HAP-1 (cell line): ENCODE results near the gene CERK.

Experiments used
- DNase-seq, 2 experiments: peaks; one replicate each; pipeline ENCODE4 v3.0.0-alpha.2; 2016 to 2020; ENCODE audit warnings: low spot score in 2 of 2
- H3K27me3 ChIP-seq: fragments of 250-450 bp; sonication (Bioruptor Pico); 2 replicates; pipeline ENCODE4 v1.5.1; 2020; ENCODE audit warnings: low read depth, mild to moderate bottlenecking, moderate library complexity
- H3K36me3 ChIP-seq: fragments of 250-450 bp; sonication (Bioruptor Pico); replicated peaks from 2 replicates; pipeline ENCODE4 v1.5.1; 2020; ENCODE audit warnings: mild to moderate bottlenecking
- H3K4me1 ChIP-seq: fragments of 250-450 bp; sonication (Bioruptor Pico); 2 replicates; pipeline ENCODE4 v1.5.1; 2020; ENCODE audit warnings: mild to moderate bottlenecking
- H3K4me3 ChIP-seq: fragments of 250-450 bp; sonication (Bioruptor Pico); 2 replicates; pipeline ENCODE4 v1.5.1; 2020; ENCODE audit warnings: mild to moderate bottlenecking, moderate library complexity
- H3K9me3 ChIP-seq: fragments of 250-450 bp; sonication (Bioruptor Pico); 2 replicates; pipeline ENCODE4 v1.5.1; 2020; ENCODE audit warnings: mild to moderate bottlenecking, moderate library complexity
- in situ Hi-C: fragments of 300-500 bp; cut with MboI; formaldehyde crosslinking; loops from 3 replicates; pipeline ENCODE4 v1.14.3; 2020; ENCODE audit warnings: low sequenced_read_pairs, inconsistent platforms, mixed read lengths

CERK gene

DNA sequence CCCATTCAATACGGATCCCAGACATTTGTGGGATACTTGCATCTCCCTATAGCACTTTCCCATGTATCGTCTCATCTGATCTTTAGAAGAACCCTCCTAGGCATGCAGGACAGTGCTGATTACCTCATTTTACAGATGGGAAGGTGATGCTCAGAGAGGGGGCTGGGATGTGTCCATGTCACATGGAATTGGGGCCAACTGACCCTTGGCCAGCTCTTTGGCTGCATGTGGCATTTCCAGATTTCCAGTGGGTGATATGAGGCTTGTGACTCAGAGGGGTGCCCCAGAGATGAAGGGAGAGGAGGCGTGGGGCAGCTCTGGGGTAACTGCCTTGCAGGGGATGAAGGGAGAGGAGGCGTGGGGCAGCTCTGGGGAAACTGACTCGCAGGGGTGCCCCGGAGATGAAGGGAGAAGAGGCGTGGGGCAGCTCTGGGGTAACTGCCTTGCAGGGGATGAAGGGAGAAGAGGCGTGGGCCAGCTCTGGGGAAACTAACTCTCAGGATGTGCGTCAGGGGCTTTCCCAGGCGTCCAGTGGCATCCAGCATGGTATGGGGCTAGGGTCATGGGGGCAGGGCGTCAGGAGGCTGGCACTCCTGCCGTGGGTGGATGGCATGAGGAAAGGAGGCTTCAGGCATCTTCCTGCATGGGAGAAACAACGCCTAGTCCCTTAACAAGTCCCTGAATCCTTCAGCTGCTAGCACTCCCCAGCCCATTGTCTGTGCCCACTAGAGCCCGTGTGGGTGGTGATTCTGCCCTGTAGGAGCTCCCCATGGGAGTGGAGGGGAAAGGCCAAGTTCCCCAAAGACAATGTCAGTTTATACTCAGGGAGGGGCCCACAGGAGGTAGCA is 11.9 kb upstream of the CERK start:
- Histone ChIP-seq H3K27me3 (peaks cover 22% of the 10 kb centered on the region), H3K9me3 (no peaks in the 10 kb centered on the region), H3K4me1 (no peaks in the 10 kb centered on the region), H3K4me3 (no peak overlapping the region), H3K36me3 (no peaks in the 10 kb centered on the region)
- in situ Hi-C loops, result no loop called here
- DNase-seq, result no peak

DNA sequence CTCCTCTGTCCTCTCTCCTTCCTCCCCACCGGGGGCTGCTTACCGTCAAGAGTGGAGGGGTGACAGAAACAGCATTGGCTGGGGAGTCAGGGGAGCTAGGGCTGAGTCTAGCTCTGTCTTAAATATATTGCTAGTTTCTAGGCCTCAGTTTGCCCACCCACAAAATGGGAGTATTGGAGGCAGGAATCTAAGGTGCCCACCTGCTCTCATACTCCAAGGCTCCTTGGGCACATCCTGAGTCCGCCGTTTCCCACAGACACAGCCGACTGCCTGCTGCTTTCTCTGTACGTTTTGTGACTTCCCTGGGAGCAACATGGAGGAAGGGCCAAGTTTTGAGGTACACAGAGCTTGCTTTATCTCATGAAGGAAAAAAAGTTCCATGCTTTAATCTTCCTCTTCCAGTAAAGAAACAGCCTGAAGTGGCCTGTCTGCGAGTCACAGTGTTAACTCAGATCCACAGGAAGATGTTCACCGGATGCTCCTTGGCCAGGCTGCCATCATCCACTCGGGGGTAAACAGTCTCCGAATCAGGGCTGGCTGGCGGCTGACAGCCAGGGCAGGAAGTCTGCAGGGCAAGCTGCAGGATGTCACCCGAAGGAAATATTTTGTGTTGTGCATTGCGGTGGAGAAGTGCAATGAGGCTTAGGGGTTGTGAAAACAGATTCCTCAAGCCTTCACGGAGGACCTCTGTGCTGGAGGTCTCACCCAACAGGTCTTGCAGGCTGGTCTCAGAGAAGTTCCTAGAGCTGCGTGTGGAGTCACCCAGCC is 11.0 kb upstream of the CERK start:
- no peak overlapping the region for H3K4me3 ChIP-seq
- H3K36me3 ChIP-seq, result no peaks in the 10 kb centered on the region
- H3K4me1 ChIP-seq, result no peaks in the 10 kb centered on the region
- no peak for DNase-seq
- peaks cover 22% of the 10 kb centered on the region for H3K27me3 ChIP-seq
- in situ Hi-C loops, result no loop called here
- no peaks in the 10 kb centered on the region for H3K9me3 ChIP-seq

DNA sequence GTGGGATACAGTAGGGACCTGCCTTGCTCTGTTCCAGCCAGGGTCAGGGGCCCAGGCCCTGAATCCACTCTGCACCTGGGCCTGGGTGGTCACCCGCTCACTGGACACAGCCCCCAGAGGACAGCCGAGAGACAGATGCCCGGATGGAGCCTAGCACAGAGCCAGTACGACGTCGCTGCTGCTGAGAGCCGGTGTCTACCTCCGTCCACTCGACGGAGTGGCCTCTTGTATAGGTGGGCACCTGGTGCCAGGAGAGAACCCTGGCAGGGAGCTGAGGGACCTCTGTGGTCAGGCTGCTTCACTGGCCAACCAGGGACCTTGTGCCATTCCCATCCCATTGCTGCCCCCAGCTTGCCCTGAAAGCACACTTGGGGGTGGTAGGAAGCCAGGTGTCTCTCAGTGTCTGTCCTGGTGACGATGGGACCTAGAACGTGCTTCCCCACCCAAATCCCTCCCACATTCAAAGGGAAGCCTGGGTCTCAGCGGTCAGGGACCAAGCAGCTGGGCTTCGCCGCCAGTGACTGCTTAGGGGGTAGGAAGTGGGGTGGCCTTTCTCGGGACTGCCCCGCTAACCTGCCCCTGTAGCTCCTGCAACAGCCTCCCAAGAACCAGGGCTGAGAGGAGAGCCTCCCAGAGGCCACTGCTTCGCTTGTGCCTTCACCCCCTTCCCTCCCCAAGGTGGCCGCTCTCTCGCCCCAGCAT is 10.3 kb upstream of the CERK start:
- H3K27me3 ChIP-seq, result peaks cover 22% of the 10 kb centered on the region
- H3K36me3 ChIP-seq, result no peaks in the 10 kb centered on the region
- H3K9me3 ChIP-seq, result no peaks in the 10 kb centered on the region
- in situ Hi-C loops, result no loop called here
- no peaks in the 10 kb centered on the region for H3K4me1 ChIP-seq
- H3K4me3 ChIP-seq, result no peak overlapping the region
- no peak for DNase-seq

DNA sequence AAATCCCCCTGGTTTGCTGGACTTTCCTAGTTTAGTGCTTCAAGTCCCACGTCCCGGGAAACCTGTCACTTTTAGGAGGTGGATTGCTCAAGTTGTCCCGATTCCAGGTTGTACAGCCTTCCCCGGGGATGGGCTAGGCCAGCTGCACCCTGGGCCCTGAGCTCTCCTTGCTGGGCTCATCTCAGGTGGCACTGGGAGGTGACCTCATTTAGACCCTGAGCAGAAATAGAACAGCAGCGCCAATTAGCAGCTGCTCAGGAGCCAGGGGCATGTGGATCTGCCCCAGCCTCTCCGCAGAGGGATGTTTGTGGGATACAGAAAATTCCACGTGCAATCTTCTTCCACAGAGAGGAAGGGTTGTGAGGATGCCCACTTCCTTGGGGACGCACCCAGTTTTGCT is 9.6 kb upstream of the CERK start:
- Histone ChIP-seq H3K36me3 (no peaks in the 10 kb centered on the region), H3K27me3 (peaks cover 22% of the 10 kb centered on the region), H3K4me1 (no peaks in the 10 kb centered on the region), H3K4me3 (no peak overlapping the region), H3K9me3 (no peaks in the 10 kb centered on the region)
- in situ Hi-C loops, result no loop called here
- DNase-seq, result no peak

DNA sequence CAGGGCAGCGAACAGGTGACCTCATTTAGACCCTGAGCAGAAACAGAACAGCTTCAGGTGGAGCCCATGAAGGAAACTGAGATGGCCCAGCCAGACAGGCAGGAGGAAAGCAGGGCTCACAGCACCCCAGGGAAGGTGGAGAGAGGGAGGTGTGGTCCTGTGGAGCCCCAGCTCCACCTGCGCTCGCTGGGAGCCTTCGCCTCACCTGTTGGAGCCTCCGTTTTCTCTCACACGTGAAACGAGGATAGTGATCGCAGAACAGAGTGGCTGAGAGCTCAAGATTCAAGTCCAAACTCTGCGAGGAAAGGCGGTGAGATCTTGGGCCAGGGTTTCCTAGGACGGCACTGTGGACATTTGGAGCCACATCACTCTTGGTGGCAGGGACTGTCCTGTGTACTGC is 8.6 kb upstream of the CERK start:
- in situ Hi-C loops, result no loop called here
- H3K36me3 ChIP-seq, result no peaks in the 10 kb centered on the region
- no peak overlapping the region for H3K4me3 ChIP-seq
- peaks cover 22% of the 10 kb centered on the region for H3K27me3 ChIP-seq
- DNase-seq, result no peak
- H3K9me3 ChIP-seq, result no peaks in the 10 kb centered on the region
- H3K4me1 ChIP-seq, result no peaks in the 10 kb centered on the region

DNA sequence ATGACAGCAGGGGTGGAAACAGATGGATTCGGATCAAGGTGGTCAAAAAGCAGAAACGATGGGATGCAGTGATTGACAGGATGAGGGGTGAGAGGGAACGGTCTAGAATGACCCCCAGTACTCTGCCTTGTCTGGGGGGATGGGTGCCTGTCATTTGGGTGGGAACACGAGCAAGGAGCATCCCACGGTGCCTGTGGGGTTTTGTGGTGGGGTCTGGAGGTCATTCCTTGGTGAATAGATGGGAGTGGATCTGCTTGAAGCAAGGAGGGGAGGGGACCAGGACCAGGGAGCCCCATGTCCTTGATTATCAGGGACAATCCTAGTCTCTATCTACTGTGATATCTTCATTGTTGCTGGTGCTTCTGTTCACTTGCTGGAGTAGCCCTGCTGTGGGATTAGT is 8.1 kb upstream of the CERK start:
- Histone ChIP-seq H3K4me3 (no peak overlapping the region), H3K4me1 (no peaks in the 10 kb centered on the region), H3K9me3 (no peaks in the 10 kb centered on the region), H3K27me3 (peaks cover 22% of the 10 kb centered on the region), H3K36me3 (no peaks in the 10 kb centered on the region)
- in situ Hi-C loops, result no loop called here
- DNase-seq, result no peak

DNA sequence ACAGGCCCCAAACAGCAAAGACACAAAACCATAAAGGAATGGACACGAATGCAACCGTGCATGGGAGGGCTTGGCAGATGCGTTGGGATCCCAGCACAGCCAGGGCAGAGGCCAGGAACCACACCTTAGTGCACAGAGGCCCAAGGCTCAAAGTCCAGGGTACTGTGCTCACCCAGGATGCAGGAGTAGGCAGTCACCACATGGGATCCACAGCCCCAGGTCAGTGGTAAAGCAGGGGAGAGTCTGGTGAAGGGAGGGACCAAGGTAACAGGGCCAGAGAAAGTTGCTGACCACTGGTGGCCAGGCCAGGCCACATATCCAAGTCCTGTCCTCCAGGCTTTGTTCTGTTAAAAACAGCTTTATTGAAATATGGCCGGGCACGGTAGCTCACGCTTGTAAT is 6.5 kb upstream of the CERK start:
- DNase-seq, result no peak
- H3K4me3 ChIP-seq, result no peak overlapping the region
- H3K4me1 ChIP-seq, result no peaks in the 10 kb centered on the region
- H3K9me3 ChIP-seq, result no peaks in the 10 kb centered on the region
- in situ Hi-C loops, result no loop called here
- H3K36me3 ChIP-seq, result no peaks in the 10 kb centered on the region
- H3K27me3 ChIP-seq, result peaks cover 16% of the 10 kb centered on the region

DNA sequence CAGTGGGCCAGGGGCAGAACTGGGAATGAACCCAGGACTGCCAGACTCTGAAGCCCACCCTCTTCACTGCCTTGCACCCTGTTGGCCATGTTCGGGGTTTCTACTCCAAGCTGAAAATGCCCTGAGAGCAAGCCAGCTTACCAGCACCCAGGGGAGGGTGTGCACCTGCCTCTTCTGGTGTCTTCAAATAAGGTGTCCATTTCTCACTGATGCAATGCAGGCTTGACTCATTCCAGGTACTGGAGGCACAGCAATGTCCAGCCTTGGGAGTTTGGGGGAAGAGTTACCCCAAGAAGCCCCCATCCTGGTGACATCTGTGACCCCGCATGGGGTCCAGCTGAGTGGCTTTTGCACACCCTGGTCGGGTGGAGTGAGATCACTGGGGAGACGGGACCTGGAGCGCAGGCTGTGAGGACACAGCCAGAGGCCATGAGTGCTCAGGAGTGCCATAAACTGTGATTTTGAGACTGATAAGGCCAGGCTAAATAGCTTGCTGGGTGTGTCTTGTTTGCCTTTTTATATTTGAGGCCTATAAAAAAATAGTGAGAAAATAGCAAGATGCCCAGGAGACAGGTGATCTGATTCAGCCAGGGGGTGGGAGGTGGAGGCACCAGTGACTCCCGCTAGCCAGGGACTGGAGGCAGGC is 4.6 kb upstream of the CERK start:
- in situ Hi-C loops, result no loop called here
- no peaks in the 10 kb centered on the region for H3K36me3 ChIP-seq
- peaks cover 3% of the 10 kb centered on the region for H3K27me3 ChIP-seq
- no peak overlapping the region for H3K4me3 ChIP-seq
- no peak for DNase-seq
- H3K4me1 ChIP-seq, result peaks cover 6% of the 10 kb centered on the region
- no peaks in the 10 kb centered on the region for H3K9me3 ChIP-seq

DNA sequence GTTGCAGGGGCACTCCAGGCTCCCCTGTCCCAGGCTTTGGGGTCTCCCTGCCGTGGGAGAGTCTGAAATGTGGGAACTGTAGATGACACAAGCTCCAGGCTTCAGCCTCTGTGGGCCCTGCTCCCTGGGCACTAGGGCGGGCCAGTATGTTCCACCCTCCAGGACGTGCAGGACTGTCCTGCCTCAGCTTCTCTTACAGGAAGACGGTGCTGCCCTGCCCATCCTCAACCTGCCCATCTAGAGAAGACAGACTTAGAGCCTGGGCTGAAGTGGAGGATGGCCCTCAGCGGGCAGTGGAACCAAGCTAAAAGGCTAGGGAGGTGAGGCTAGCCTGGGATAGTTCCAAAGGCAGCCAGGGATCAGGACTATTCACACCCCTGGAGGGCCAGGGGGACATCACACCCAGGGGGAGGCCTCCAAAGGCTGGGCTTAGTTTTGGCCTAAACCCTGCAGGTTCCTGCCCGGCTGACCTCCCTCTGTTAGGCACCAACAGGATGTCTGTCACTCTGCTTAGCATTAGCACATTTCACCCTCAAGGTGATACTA is 4.0 kb upstream of the CERK start:
- no peak for DNase-seq
- Histone ChIP-seq H3K4me1 (peaks cover 6% of the 10 kb centered on the region), H3K4me3 (no peak overlapping the region), H3K27me3 (peaks cover 3% of the 10 kb centered on the region), H3K36me3 (no peaks in the 10 kb centered on the region), H3K9me3 (no peaks in the 10 kb centered on the region)
- in situ Hi-C loops, result no loop called here

DNA sequence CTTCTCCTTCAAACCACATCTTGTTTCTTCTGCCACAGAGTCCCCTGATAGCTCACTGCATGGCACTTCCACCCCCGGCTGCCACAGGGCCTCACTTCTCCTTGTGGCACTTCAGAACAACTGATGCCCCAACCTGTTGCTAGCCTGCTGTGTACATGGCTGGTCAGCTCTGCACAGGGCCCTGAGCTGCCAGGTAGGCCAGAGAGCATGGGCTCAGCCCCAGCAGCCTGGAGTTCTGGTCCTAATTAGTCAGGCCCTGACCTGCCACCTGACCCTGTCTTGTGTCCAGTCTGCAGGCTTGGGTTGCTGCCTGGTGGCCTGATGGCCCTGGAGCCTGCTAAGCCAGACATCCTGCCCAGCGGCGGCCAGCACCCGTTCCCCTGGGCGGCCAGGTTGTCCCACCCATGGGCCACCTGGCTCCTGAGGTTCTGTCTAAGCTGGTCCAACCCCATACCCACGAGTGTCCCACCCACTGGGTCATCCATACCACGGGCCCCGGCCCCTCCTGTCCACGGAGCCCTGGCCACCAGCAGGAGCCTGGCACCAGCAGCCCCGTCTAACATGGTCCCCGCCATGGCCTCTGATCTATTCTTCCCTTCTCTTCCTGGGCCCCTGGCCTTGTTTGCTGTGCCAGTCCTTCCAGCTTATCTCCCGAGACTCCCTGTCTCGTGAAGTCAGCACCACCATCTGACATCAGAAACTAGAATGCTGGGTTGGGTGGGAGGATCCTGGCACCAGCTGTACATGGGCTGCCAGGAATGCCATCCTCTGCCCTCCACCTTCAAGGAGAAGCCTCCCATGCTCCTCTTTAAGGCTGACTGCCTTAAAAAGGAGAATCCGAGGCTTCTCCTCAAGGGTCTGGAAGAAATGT is 3.1 kb upstream of the CERK start:
- no peaks in the 10 kb centered on the region for H3K9me3 ChIP-seq
- in situ Hi-C loops, result no loop called here
- no peak overlapping the region for H3K4me3 ChIP-seq
- no peak for DNase-seq
- H3K27me3 ChIP-seq, result 0 out of 2 replicates have a peak, but pooled peaks cover 2% of the 10 kb centered on the region
- H3K4me1 ChIP-seq, result peaks cover 11% of the 10 kb centered on the region
- H3K36me3 ChIP-seq, result no peaks in the 10 kb centered on the region

DNA sequence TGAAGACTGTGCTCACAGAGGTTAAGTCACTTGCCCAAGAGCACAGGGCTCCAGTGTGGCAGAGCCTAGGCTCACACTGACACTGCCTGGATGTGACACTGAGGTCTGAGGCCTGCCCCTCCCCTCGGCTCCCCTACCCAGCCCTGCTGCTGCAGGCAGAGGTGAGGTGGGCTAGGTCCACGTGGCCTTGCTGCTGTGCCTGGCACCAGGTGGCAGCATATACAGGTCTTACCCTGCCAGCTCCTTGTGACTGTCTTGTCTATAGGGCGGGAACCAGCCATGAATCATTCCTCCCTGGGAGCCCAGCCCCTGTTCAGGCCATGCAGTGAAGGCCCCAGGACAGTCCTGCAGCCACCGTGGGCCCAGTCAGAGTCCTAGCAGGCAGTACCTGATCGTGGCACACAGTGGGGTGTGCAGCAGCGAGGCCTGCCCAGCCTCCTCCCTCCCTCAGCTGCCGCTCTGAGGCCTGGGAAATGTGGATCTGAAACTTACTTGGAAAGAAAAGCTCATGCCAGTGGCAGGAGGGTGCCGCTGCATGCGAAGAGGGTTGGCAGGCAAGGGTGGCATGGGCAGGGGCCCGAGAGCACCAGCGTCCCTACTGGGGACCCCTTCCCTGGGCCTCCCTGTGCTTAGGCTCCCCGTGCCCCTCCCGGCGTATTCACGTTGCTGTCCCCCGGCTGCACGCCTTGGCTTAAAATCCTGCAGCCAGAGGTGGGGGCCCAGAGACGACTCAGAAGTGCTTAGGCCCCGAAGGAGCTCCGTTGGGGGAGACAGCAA is 1.2 kb upstream of the CERK start:
- Histone ChIP-seq H3K4me3 (peak overlapping the region; percentile 62), H3K9me3 (no peaks in the 10 kb centered on the region), H3K4me1 (peaks cover 11% of the 10 kb centered on the region), H3K36me3 (no peaks in the 10 kb centered on the region; the same call in 1 of the 2 replicates), H3K27me3 (no peaks in the 10 kb centered on the region)
- peak in 1 of 2 experiments; percentile 22 for DNase-seq
- in situ Hi-C loops, result no loop called here

DNA sequence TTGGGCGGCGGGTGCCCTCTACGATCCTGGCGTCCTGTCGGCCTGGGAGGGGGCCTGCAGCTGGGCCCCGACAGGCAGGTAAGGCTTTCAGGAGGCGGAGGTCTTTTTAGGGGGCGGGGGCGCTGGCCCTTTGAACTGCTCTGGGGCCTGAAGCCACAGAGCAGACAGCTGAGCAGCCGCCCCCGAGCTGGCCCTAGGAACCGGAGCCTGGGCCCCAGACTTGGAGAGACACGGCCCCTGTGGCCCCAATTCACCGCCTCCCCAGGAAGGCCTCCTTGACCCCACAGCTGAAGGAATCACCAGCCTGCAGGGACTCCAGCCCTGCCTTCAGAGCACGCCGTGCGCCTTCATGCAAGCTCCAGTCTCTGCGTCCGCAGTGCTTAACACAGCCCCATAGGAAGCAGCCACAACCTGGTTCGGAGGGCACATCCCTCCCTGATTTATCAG is 618 bp upstream of the CERK start:
- Histone ChIP-seq H3K36me3 (no peaks in the 10 kb centered on the region; the same call in 1 of the 2 replicates), H3K27me3 (no peaks in the 10 kb centered on the region), H3K4me3 (peak overlapping the region; percentile 62), H3K4me1 (peaks cover 11% of the 10 kb centered on the region), H3K9me3 (no peaks in the 10 kb centered on the region)
- DNase-seq, result peak in 1 of 2 experiments; percentile 21
- in situ Hi-C loops, result no loop called here
